Glomerular visceral epithelial cell (primary cell): ENCODE results near the gene SMAD6.

Source experiments
- DNase-seq: peaks from one replicate; pipeline ENCODE4 v3.0.0-alpha.2; 2016; ENCODE audit errors: extremely low spot score

Gene SMAD6

DNA sequence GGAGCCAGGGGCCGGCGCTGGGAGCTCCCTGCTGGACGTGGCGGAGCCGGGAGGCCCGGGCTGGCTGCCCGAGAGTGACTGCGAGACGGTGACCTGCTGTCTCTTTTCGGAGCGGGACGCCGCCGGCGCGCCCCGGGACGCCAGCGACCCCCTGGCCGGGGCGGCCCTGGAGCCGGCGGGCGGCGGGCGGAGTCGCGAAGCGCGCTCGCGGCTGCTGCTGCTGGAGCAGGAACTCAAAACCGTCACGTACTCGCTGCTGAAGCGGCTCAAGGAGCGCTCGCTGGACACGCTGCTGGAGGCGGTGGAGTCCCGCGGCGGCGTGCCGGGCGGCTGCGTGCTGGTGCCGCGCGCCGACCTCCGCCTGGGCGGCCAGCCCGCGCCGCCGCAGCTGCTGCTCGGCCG lies 1.5 kb downstream of the SMAD6 start:
- peak; percentile 49 for DNase-seq

DNA sequence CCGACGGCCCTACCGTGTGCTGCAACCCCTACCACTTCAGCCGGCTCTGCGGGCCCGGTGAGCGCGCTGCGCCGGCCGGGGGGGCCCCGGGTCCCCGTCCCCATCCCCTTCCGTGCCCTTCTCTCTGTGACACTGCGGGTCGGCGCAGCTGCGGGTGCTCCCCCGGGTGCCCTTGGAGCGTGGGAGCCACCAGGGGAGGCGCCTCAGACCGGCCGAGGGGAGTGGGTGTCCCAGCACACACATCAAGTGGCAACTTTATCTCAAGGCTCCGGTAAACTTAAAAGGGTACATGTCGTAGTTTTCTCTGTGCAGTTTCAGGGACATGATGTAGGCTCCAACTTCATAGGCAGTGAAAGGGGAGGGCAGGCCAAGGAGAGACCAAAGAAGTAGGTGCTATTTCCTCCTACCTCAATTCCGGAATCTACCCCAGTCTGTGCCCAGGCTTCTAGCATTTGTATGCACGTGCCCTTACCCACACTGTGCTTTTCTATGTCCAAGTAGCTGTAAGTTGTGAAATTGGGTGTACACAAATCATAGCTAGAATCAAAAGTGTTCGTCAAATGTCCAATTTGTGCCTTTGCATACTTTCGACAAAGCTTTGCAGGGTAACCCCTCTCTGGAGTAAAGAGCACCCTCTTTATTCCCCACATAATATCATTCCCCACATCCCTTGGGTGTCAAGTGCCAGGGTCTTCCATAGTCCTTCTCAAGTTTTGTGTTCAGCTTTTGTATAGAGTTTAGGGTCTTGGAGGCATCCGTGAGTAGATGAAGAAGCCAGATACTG lies 2.2 kb downstream of the SMAD6 start:
- DNase-seq, result no peak

DNA sequence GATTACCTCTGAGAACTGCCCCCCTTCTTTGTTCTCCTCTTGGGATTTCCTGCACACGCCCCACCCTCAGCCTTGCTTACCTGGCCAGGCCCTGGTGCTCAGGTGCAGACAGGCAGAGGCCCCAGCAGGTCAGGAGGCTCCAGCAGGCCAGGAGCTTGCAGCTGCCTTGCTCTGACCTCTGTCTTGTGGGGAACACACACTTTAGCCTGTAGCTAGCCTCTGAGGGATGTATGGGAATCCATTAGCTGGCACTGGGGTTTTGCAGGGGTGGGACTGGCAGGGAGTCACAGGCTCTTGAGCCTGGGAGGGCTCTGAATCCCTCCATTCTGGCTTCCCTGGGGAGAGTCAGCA lies 2.7 kb downstream of the SMAD6 start:
- no peak for DNase-seq

DNA sequence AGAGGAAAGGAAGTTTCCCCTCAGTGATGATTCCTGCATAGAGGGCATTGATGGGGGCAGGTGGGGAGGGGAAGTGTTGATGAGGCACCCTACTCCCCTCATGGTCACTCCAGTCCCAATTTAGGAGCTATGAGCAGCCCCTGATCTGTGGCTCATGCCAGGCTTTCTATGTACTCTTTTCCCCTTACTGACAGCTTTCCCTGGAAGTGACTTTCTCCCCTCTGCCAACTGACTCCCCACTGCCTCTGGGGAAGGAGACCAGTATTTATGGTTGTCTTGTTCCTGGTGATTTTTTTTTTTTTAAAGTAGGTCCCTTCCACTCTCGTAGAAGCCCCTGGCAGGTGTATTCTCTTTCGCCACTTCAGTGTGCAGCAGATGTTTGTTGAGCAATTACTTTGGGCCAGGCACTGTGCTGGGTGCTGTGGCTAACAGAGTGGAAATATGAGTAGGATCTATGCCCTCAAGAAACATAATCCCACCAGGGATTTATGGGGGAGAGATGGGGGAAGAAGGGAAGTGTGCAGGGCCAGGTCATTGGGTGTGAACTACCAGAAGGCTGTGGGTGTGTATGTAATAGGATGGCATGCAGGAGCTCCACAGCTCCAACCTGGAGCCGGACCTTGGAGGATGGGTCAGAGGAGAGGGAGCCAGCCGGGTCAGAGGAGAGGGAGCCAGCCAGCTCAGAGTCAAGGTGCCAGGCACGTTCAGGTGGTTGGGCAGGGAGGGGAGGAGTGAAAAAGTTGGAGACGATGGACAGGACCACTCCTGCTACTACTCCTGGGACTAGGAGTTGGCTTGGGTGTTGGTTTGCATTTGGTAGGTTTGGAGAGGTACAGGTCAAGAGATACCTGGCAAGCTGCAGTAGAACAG lies 3.5 kb downstream of the SMAD6 start:
- no peak for DNase-seq

DNA sequence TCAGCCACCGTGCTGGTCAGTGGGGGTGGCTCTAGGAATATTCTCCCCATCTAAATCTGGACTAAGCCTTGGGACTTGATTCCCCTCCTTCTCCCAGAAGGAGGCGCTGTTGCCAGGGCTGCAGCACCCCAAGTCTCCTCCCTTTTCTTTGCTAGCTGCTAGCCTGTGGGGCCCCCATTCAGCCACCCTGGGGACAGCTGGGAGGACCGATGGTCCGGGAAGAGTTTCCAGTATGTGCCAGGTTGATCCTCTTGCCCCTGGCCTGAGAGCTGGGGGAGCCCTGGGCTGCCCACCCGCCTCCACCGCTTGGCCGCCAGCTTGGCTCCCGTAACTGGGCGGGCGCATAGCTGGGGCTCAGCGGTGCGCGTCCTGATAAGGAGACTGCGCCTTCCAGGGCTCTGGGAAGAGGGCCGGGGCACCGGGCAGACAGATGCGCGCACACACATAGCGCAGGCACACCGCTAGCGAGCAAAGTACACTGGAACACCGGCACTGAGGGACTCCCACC lies 4.2 kb downstream of the SMAD6 start:
- DNase-seq, result peak; percentile 84

DNA sequence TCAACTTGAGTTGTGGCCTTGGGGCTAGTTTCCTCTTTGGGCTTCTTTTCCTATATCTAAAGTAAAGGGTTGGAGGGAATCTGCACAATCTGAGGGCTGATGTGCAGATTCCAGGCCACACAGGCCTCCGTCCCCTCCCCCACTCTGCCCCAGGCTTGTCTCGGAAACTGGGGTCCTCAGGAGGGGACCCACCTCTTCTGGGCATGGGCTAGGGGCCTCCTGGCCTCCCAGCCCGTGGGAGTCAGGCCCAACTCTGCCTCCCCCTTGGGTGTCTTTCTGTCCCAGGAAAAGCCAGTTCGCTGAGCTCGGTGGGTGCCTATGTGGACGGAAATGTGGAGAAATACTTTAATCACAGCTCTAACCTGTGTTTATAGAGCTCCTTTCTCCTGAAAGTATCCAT lies 4.8 kb downstream of the SMAD6 start:
- no peak for DNase-seq

DNA sequence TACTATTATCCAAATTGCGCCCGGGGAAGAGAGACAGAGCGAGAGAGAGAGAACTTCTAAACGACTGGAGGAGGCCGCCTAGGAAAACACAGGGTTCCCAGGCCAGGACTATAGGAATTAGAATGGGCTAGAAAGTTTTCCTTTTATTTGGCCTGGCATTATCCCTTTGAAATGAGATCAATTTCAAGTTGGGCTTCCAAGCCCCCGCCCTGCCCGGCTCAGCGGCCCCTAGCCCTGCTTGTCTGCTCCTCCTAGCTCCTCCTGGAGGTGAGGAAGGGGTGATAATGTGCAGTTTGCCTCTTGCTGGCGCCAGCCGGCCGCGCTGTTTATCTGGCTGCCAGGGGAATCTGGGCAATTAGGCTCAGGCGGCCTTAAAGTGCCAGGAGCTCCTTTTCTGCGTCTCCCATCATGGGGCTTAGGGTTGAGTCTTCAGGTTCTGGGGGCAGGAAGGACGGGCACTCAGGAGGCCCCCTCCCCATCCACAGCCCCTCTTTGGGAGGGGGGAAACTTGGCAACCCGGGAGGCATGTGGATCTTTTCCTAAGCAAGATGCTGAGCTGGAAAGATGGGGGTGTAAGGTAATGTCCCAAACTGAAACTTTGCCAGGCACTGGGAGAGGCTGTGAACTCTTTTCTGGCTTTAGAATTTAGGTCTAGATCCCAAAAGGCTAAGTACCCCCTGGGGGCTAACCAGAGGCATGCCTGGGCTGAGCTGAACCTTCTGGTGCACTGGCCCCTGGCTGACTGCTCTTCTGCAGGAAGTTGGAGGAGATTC lies 5.5 kb downstream of the SMAD6 start:
- peak; percentile 67 for DNase-seq

DNA sequence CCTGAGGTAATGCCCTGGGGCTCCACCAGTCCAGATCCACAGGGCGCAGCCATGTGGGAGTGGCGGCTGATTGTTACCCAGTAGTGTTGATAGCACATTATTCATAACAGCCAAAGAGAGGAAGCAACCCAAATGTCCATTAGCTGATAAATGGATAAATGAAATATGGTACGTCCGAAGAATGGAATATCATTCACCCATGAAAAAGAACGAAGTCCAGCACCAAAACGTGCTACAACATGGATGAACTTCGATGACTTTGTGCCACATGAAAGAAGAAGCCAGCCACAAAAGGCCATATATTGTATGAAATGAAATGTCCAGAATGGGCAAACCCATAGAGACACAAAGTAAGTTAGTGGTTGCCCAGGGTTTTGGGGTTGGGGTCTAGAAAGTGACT lies 6.4 kb downstream of the SMAD6 start:
- no peak for DNase-seq

DNA sequence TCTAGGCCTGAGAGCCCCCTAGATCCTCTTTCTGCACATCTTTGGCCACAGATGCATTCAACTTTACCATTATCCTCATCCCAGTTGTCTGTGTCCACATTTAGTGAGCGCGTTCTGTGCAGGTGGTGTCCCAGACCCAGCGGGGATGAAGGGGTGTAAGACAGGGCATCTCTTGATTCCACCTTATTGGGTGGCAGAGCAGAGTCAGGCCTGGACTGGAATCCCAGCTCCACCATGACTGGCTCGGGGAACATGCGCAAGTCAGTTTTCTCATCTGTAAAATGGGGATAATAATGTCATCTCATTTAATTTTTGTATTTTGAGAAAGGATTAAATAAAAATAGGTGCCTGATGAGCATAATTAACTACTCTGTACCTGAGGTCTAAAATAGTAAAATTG lies 7.8 kb downstream of the SMAD6 start:
- no peak for DNase-seq

DNA sequence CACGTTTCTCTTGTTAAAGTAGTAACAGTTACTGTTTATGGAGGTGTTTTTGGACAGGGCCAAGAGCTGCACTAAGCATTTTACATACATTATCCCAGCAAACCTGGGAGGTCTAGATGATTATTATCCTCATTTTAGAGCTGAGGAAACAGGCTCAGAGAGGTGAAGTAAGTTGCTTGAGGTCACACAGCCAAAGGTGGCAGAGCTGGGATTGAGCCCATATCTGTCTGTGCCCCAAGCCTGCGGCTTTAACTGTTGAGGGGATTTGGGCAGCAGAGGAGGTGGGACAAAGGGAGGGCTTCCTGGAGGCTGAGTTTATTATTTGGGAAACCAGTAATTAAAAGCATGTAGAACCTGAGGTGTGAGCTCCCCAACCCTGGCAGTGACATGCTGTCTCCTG lies 9.2 kb downstream of the SMAD6 start:
- DNase-seq, result no peak

DNA sequence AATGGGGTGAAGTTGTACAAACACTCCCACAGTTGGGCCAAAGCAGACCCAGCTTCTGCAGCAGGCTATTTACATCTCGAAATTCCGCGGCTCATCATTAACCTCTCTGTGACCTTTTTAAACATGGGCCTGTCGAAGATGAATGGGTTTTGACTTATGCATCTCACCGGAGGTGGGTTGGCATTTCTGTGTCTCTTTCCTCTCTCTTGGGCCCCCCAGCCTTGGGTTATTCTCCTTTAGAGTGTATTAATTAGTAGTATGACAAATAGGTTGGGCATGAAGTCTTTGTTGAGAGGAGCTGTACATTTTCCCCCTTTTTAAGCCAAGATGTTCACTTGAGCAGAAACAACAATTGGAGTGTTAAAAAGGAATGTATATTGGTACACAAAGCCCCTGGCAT lies 9.8 kb downstream of the SMAD6 start:
- no peak for DNase-seq

DNA sequence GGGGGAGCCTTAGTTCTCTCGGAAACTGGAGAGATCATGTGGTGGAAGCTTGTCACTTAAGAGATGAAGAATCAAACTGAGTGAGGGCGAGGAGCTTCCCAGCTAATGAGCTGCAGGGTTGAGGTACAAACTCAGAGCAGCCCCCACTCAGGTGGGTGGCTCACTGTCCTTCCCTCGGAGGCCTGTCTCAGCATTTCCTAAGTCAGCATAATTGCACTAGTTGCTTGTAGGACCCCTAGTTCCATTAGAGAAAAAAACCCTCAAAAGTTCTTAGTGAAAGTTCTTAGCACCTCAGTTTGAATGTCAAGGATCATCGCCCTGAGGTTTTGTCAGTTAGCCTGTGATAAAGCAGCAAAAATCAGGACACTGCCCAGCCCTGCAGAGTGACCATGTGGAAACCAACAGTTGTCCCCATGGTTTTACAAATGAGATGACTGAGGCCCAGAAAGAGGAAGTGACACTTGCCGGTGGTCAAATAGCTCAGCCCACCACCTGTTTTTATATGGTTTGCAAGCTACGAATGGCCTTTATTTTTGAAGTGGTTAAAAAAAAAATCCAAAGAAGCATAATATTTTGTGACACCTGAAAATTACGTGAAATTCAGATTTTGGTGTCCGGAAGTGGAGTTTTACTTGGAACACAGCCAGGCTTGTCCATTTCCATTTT lies 11.9 kb downstream of the SMAD6 start:
- no peak for DNase-seq

DNA sequence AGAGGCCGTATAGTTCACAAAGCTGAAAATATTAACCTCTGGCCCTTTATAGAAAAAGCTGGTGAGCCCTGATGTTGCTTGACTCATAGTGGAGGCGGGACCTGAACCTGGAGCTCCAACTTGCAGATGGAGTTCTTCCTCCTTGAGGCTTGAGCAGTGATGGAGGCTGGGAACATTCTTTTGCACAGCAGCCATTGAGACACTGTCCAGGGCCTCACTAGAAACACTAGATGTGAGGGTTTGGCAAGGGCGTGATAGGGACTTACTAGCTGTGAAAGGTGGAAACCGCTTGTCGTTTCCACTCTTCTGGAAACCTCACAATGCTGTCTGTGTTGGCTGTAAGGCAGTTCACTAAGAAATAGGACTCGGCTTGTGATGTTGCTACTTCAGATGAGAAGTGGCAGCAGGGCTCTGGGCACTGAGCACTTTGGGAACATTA lies 12.5 kb downstream of the SMAD6 start:
- DNase-seq, result peak; percentile 52

DNA sequence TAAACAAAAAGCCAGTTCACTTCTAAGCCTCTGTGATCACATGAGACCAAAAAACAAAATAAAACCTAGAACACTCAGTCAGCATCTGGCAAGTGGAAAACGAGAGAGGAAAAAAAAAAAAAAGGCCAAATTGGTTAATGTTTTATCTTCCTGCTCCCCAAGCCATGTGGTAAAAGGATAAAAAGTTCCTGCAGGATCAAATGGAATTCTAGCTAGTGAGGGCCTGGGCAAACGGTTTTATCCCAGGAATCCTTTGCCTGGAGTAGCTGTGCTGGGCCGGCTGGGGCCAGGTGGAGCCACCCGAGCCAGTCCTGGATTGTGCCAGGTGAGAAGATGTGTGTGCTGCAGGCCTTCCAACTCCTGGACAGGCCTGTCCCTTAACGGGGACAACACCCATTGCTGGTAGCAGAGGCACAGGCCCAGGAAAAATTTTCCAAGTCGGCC lies 13.2 kb downstream of the SMAD6 start:
- DNase-seq, result peak; percentile 50

DNA sequence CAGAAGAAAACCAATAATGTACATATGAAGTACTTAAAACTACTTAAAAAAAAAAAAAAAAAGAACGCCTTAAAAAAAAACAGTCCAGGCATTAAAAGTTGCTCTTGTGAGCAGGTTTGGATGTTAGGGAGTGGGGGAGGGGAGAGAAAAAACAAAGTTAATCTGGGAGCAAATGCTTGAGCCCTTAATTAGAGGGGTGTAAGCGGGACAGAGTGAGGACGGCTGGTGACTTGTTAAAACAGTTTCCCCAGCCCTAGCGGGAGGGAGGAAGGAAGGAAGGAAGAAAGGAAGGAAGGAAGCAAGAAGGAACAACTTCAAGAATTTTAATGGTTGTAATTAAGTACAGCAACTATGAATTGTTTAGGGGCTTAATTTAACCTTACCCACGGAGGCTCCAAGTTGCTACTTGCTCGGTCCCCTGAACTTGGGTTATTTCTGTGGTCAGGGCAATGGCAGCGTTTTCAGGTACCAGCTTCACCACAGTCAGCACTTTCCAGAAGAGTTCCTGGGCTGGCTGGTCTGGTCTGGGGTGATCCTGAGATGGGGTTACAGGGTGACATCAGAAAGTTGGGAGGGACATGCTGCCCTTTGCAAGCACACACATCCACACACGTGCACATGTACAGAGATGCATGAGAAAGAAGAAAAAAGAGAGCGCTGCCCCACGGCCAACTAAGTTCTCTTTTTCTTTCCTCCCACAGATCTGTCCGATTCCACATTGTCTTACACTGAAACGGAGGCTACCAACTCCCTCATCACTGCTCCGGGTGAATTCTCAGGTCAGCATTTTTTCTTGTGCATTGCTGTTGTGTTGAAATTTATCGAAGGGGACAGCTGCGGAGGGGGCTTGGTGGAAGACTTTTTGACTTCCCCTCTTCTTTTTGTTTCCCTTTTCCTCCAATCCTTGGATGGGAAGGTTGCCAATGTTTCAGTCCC lies 14.0 kb downstream of the SMAD6 start:
- no peak for DNase-seq

DNA sequence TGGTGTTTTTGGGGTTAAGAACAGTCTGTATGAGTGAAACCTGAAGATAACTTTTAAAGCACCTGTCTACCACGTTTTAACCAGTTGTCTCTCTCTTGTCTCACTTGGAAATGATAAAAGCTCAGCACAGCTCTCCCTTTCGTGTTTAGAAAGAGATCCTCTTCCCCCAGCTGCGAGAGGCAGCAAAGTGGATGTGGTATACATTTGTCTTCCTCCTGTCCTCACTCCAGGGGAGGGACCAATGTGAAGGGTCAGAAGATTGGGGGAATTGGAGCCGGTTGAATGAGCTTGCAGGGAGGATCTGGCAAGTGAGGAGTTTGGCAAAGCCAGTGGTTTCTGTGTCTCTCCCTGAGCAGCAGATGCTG lies 14.6 kb downstream of the SMAD6 start:
- no peak for DNase-seq

DNA sequence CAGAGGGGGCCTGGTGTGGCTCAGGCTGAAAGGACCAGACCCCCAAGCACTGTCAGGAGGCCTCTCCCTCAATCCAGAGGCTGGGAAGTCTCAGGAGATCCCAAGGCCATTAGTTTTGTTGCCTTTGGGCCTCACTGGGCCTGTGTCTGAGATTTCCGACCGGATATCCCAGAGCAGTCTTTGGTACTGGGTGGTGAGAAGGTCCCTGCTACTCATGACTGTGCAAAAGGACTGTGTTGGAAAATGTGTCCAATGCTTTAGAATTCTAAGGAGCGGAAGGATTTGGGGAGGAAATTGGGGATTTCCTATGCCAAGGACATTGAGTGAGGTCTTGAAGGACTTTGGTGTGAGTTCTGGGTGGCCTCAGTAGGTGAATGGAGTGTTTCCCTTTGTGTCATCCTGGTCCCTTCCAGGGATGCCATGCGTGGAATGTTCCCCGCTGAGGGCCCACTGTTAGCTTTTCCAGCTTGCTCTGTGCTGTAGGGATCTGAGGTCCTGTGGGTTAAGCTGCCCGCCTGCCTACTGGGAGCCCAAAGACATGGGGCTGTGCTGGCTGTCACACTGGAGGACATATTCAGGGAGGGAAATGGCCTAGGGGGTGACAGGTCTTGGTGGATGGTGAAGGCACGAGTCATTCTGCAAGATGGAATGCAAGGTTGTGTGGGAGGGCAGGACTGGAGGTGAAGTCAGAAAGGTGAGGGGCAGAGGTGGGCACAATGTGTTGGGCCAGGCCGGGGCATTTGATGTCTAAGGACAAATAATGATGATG lies 16.4 kb downstream of the SMAD6 start:
- DNase-seq, result no peak

DNA sequence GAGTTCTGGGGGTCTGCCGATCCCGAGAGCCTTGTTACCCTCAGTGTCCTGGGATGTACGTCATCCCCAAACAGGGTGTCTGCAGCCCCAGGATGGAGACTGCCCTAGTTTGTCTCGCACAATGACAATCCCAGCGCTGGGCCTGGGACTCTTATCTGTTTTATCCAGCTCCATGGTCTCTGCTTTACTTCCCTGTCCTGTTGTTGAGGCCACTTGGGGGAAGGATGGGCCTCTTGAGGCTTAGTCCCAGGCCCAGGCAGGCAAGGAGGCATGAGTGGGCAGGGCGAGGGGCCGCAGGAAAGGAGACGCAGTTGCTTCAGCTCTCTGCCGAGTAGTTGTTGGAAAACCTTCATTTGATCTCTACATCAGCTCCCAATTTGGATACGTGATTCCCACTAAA lies 17.4 kb downstream of the SMAD6 start:
- no peak for DNase-seq

DNA sequence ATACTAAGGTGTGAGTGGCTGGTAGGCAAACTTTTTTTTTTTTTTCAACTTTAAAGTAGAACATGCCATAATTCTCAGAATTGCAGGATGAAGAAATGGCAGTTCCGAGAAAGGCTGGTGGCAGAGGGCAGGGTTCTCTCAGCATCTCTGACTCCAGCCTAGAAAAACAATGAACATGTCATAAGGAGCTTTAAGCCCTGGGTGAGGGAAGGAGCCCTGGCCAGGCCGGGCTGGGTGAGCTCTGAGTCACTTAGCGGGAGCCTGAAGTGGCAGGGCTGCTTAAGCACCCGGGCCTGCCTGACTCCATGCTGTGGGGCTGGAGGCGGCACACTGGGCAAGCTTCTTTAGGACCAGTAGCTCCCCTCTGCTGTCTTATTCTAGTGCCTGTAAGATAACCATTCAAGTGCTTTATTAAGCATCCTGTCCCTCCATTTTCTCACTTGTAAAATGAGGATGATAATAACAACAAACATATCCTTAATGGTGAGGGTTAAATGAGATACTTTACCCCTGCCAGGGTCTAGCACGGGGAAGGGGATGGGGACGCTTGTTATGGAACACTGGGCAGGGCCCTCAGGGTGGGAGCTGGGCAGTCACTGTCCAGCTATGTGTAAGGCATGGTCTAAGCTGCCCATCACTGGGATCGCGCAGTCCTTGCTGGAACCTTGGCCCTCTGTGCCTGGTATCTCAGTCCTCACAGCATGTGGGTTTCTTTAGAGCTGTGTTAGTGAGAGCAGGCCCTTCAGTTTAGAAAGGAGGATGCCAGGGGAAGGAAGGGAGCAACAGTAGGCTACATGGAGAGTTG lies 18.4 kb downstream of the SMAD6 start:
- DNase-seq, result peak; percentile 82
